GM12892 (cell line): ENCODE results near the gene TOM1.

ENCODE experiments used
- DNase-seq: peaks from one replicate; pipeline ENCODE4 v3.0.0; 2011; ENCODE audit not compliant: insufficient read length
- FAIRE-seq: peaks from 2 replicates; lab custom pipeline; 2011; peaks lifted over from hg19 to GRCh38; lab: Jason Lieb, UNC
- POLR2A ChIP-seq: IDR thresholded peaks from 2 replicates; pipeline ENCODE4 v1.6.1; 2011; ENCODE audit warnings: low read depth, low read length, control low read depth
- POLR2AphosphoS5 ChIP-seq: IDR thresholded peaks from 2 replicates; pipeline ENCODE4 v1.6.1; 2011; ENCODE audit warnings: low read depth, low read length, control low read depth
- TAF1 ChIP-seq: IDR thresholded peaks from 2 replicates; pipeline ENCODE4 v1.6.1; 2011; ENCODE audit warnings: low read depth, mild to moderate bottlenecking, control low read depth, low read length, borderline replicate concordance

The TOM1 gene

GRCh38 chr22:35327690-35328471 lies 28.2 kb downstream of the TOM1 start:
- TF ChIP-seq TAF1: no peak
- no peak for TF ChIP-seq POLR2AphosphoS5
- no peak for TF ChIP-seq POLR2A
- DNase-seq: no peak
- no peak for FAIRE-seq

- DNase-seq: no peak
- no peak for FAIRE-seq
- no peak for TF ChIP-seq POLR2A
- TF ChIP-seq POLR2AphosphoS5: no peak
Observed at GRCh38 chr22:35328472-35328885, 28.8 kb downstream of the TOM1 start.

- DNase-seq (no peak), FAIRE-seq (no peak)
- TF ChIP-seq POLR2AphosphoS5: no peak
Observed at GRCh38 chr22:35329114-35329847, 29.6 kb downstream of the TOM1 start.

GRCh38 chr22:35330258-35330861 lies 30.7 kb downstream of the TOM1 start:
- DNase-seq (no peak), FAIRE-seq (no peak)
- TF ChIP-seq POLR2A (no peak), TAF1 (no peak), POLR2AphosphoS5 (no peak)

GRCh38 chr22:35332278-35332677 lies 32.6 kb downstream of the TOM1 start:
- TF ChIP-seq POLR2A (no peak), POLR2AphosphoS5 (no peak), TAF1 (no peak)
- DNase-seq (no peak), FAIRE-seq (no peak)

- TF ChIP-seq TAF1 (no peak), POLR2A (no peak), POLR2AphosphoS5 (no peak)
- no peak for DNase-seq
- FAIRE-seq: no peak
Observed at GRCh38 chr22:35333220-35333619, 33.5 kb downstream of the TOM1 start.

- no peak for TF ChIP-seq POLR2AphosphoS5
- TF ChIP-seq POLR2A: no peak
- TF ChIP-seq TAF1: no peak
- DNase-seq (no peak), FAIRE-seq (no peak)
Observed at GRCh38 chr22:35334004-35334403, 34.3 kb downstream of the TOM1 start.

GRCh38 chr22:35335468-35335867 lies 35.8 kb downstream of the TOM1 start:
- TF ChIP-seq POLR2AphosphoS5 (no peak), TAF1 (no peak), POLR2A (no peak)
- FAIRE-seq: no peak

GRCh38 chr22:35335936-35336781 lies 36.5 kb downstream of the TOM1 start:
- TF ChIP-seq POLR2AphosphoS5: no peak
- DNase-seq: no peak
- FAIRE-seq: no peak

More at GRCh38 chr22:35335468-35335867, 35.8 kb downstream of the TOM1 start:
- DNase-seq: no peak

GRCh38 chr22:35337932-35338331 lies 38.2 kb downstream of the TOM1 start:
- no peak for DNase-seq
- no peak for TF ChIP-seq TAF1
- no peak for TF ChIP-seq POLR2AphosphoS5
- TF ChIP-seq POLR2A: no peak
- FAIRE-seq: no peak

GRCh38 chr22:35341090-35341874 lies 41.6 kb downstream of the TOM1 start:
- FAIRE-seq: no peak
- no peak for DNase-seq
- TF ChIP-seq POLR2AphosphoS5 (no peak), POLR2A (no peak), TAF1 (no peak)
